Cardiac muscle cell (in vitro differentiated cells and primary cell): Measurements from ENCODE around the gene NPAS3. TPM values are rescaled to one million over a fixed set of nuclear protein-coding genes. Genes with fewer than 3 reads are reported as not detected.

ENCODE experiments used
- DNase-seq, 2 donors: peaks; one replicate each; pipeline versions ENCODE4 v3.0.0 to v3.0.0-alpha.2; 2010 to 2017; ENCODE audit warnings: low read depth in 1 of 2, low spot score in 1 of 2
- H3K27ac ChIP-seq: fragments of 200-600 bp; sonication (generic); 2 replicates; pipeline ENCODE4 v1.5.1; 2016
- H3K27me3 ChIP-seq: fragments of 200-600 bp; sonication (generic); 2 replicates; pipeline ENCODE4 v1.6.0; 2016; ENCODE audit warnings: control low read depth
- H3K36me3 ChIP-seq: fragments of 200-600 bp; sonication (generic); 2 replicates; pipeline ENCODE4 v1.5.1; 2016; ENCODE audit warnings: control low read depth
- H3K4me1 ChIP-seq: fragments of 200-600 bp; sonication (generic); 2 replicates; pipeline ENCODE4 v1.8.1; 2017; ENCODE audit warnings: low read depth, mild to moderate bottlenecking, mixed run types
- H3K4me3 ChIP-seq: fragments of 200-600 bp; sonication (generic); 2 replicates; pipeline ENCODE4 v1.5.1; 2016; ENCODE audit warnings: mild to moderate bottlenecking
- H3K9me3 ChIP-seq: fragments of 200-600 bp; sonication (generic); 2 replicates; pipeline ENCODE4 v1.5.1; 2017; ENCODE audit warnings: low read depth, mild to moderate bottlenecking, control low read depth
- CTCF ChIP-seq: IDR thresholded peaks from 2 replicates; pipeline ENCODE4 v1.5.1; 2012; ENCODE audit warnings: low read depth, mild to moderate bottlenecking, low read length
- polyA plus RNA-seq: library from polyadenylated mRNA; unstranded; fragments of >200 nt; fragmentation: Nextera tagmentation; extraction: Ambion mirVana; gene quantifications from 2 replicates; pipeline ENCODE4 v1.2.1, GENCODE V29; 2016
- total RNA-seq: library from RNA; depleted of rRNA; stranded (reverse); fragments of >200 nt; gene quantifications from 2 replicates; pipeline ENCODE4 v1.2.3, GENCODE V29; 2016

NPAS3 gene
- total and polyA plus RNA-seq, 2 experiments from 2014 or later, result 0.18 TPM

GRCh38 chr14:32905013-32905412 is 33.7 kb upstream of the NPAS3 start:
- no peaks in the 10 kb centered on the region for H3K4me1 ChIP-seq
- no peaks in the 10 kb centered on the region for H3K27me3 ChIP-seq
- H3K27ac ChIP-seq, result no peak overlapping the region
- H3K36me3 ChIP-seq, result no peaks in the 10 kb centered on the region
- no peaks in the 10 kb centered on the region for H3K9me3 ChIP-seq
- no peak for TF ChIP-seq CTCF
- no peak for DNase-seq
- no peak overlapping the region for H3K4me3 ChIP-seq

- Histone ChIP-seq H3K36me3 (no peaks in the 10 kb centered on the region), H3K9me3 (no peaks in the 10 kb centered on the region), H3K4me3 (no peak overlapping the region), H3K27ac (no peak overlapping the region), H3K27me3 (no peaks in the 10 kb centered on the region), H3K4me1 (no peaks in the 10 kb centered on the region)
- no peak for TF ChIP-seq CTCF
- DNase-seq, result no peak
Measured at GRCh38 chr14:32906672-32907071, 32.0 kb upstream of the NPAS3 start.

- H3K4me1 ChIP-seq, result no peaks in the 10 kb centered on the region
- no peak overlapping the region for H3K4me3 ChIP-seq
- H3K9me3 ChIP-seq, result no peaks in the 10 kb centered on the region
- no peaks in the 10 kb centered on the region for H3K36me3 ChIP-seq
- no peak for TF ChIP-seq CTCF
- no peaks in the 10 kb centered on the region for H3K27me3 ChIP-seq
- no peak for DNase-seq
- no peak overlapping the region for H3K27ac ChIP-seq
Measured at GRCh38 chr14:32908196-32909084, 30.2 kb upstream of the NPAS3 start.

- Histone ChIP-seq H3K27me3 (no peaks in the 10 kb centered on the region), H3K27ac (no peak overlapping the region), H3K36me3 (no peaks in the 10 kb centered on the region), H3K9me3 (no peaks in the 10 kb centered on the region), H3K4me3 (no peak overlapping the region), H3K4me1 (no peaks in the 10 kb centered on the region)
- peak; percentile 15 for TF ChIP-seq CTCF
- peak in 1 of 2 donors; percentile 12 for DNase-seq
Measured at GRCh38 chr14:32913725-32914124, 25.0 kb upstream of the NPAS3 start.

GRCh38 chr14:32914391-32914790 is 24.3 kb upstream of the NPAS3 start:
- no peak for TF ChIP-seq CTCF
- Histone ChIP-seq H3K27me3 (no peaks in the 10 kb centered on the region), H3K4me1 (no peaks in the 10 kb centered on the region), H3K4me3 (no peak overlapping the region), H3K27ac (no peak overlapping the region), H3K9me3 (no peaks in the 10 kb centered on the region), H3K36me3 (no peaks in the 10 kb centered on the region)
- DNase-seq, result no peak
